H9 (cell line): ENCODE results near the gene TRPM5. TPM values are rescaled to one million over a fixed set of nuclear protein-coding genes. Genes with fewer than 3 reads are reported as not detected.

Experiments
- DNase-seq: peaks from one replicate; pipeline ENCODE4 v3.0.0-alpha.2; 2017
- H2AFZ ChIP-seq: one replicate; pipeline ENCODE4 v1.6.1; 2013; ENCODE audit warnings: mild to moderate bottlenecking, low read length, control low read depth, moderate library complexity
- H2AK5ac ChIP-seq: 2 replicates; pipeline ENCODE4 v1.6.1; 2013; ENCODE audit warnings: low read length, control low read depth, mixed read lengths; ENCODE audit not compliant: insufficient read length
- H2BK120ac ChIP-seq: one replicate; pipeline ENCODE4 v1.6.1; 2013; ENCODE audit warnings: low read depth, mild to moderate bottlenecking, low read length, control low read depth, inconsistent platforms; ENCODE audit not compliant: poor library complexity, severe bottlenecking
- H2BK12ac ChIP-seq: 2 replicates; pipeline ENCODE4 v1.6.1; 2013; ENCODE audit warnings: low read length, control low read depth, mixed read lengths, low read depth; ENCODE audit not compliant: insufficient read length
- H2BK15ac ChIP-seq: 2 replicates; pipeline ENCODE4 v1.6.1; 2013; ENCODE audit warnings: low read depth, low read length, control low read depth
- H2BK20ac ChIP-seq: one replicate; pipeline ENCODE4 v1.6.1; 2013; ENCODE audit warnings: low read depth, mild to moderate bottlenecking, low read length, control low read depth, inconsistent platforms; ENCODE audit not compliant: poor library complexity, severe bottlenecking
- H2BK5ac ChIP-seq: 2 replicates; pipeline ENCODE4 v1.6.1; 2013; ENCODE audit warnings: low read length, control low read depth, mixed read lengths; ENCODE audit not compliant: insufficient read length
- H3K14ac ChIP-seq: 2 replicates; pipeline ENCODE4 v1.6.1; 2013; ENCODE audit warnings: low read length, control low read depth; ENCODE audit not compliant: insufficient read depth
- H3K18ac ChIP-seq: 2 replicates; pipeline ENCODE4 v1.6.1; 2013; ENCODE audit warnings: low read depth, mild to moderate bottlenecking, mixed read lengths, low read length, control low read depth; ENCODE audit not compliant: insufficient read length
- H3K23ac ChIP-seq: 2 replicates; pipeline ENCODE4 v1.6.1; 2013; ENCODE audit warnings: low read length, control low read depth, mixed read lengths, low read depth; ENCODE audit not compliant: insufficient read length
- H3K23me2 ChIP-seq: 2 replicates; pipeline ENCODE4 v1.6.1; 2013; ENCODE audit warnings: low read depth, mild to moderate bottlenecking, mixed read lengths, low read length, control low read depth; ENCODE audit not compliant: insufficient read length, poor library complexity, severe bottlenecking
- H3K27ac ChIP-seq: 2 replicates; pipeline ENCODE4 v1.5.1; 2013; ENCODE audit warnings: low read length, control low read depth, mixed read lengths, low read depth; ENCODE audit not compliant: insufficient read length
- H3K27me3 ChIP-seq: 2 replicates; pipeline ENCODE4 v1.6.1; 2013; ENCODE audit warnings: low read length, control low read depth, inconsistent platforms; ENCODE audit not compliant: insufficient read depth
- H3K4ac ChIP-seq: 2 replicates; pipeline ENCODE4 v1.6.1; 2013; ENCODE audit warnings: low read depth, mild to moderate bottlenecking, control low read depth, inconsistent platforms, low read length, moderate library complexity
- H3K4me1 ChIP-seq: 2 replicates; pipeline ENCODE4 v1.6.1; 2013; ENCODE audit warnings: low read length, control low read depth, inconsistent platforms; ENCODE audit not compliant: insufficient read depth
- H3K4me2 ChIP-seq: 2 replicates; pipeline ENCODE4 v1.6.1; 2013; ENCODE audit warnings: low read length, control low read depth, mixed read lengths; ENCODE audit not compliant: insufficient read length, insufficient read depth
- H3K56ac ChIP-seq: 2 replicates; pipeline ENCODE4 v1.6.1; 2013; ENCODE audit warnings: low read depth, mild to moderate bottlenecking, mixed read lengths, low read length, control low read depth; ENCODE audit not compliant: insufficient read length
- H3K79me1 ChIP-seq: 2 replicates; pipeline ENCODE4 v1.6.1; 2013; ENCODE audit warnings: low read depth, mild to moderate bottlenecking, moderate library complexity, low read length, control low read depth, inconsistent platforms; ENCODE audit not compliant: insufficient read depth, poor library complexity, severe bottlenecking
- H3K79me2 ChIP-seq: 2 replicates; pipeline ENCODE4 v1.6.1; 2013; ENCODE audit warnings: low read length, control low read depth, inconsistent platforms; ENCODE audit not compliant: insufficient read depth
- H3K9ac ChIP-seq: 2 replicates; pipeline ENCODE4 v1.6.1; 2013; ENCODE audit warnings: low read length, control low read depth, mixed read lengths; ENCODE audit not compliant: insufficient read length; ENCODE audit errors: extremely low read depth
- H3K9me3 ChIP-seq: one replicate; pipeline ENCODE4 v1.6.1; 2013; ENCODE audit warnings: low read depth, low read length, inconsistent platforms; ENCODE audit not compliant: control insufficient read depth
- H3T11ph ChIP-seq: one replicate; pipeline ENCODE4 v1.6.1; 2013; ENCODE audit warnings: mild to moderate bottlenecking, low read length, control low read depth, inconsistent platforms
- H4K20me1 ChIP-seq: one replicate; pipeline ENCODE4 v1.6.1; 2013; ENCODE audit not compliant: control insufficient read depth, insufficient read length, insufficient read depth
- H4K5ac ChIP-seq: 2 replicates; pipeline ENCODE4 v1.6.1; 2013; ENCODE audit warnings: low read depth, mild to moderate bottlenecking, mixed read lengths, low read length, control low read depth; ENCODE audit not compliant: insufficient read length
- H4K8ac ChIP-seq: replicated peaks from 2 replicates; pipeline ENCODE4 v1.6.1; 2013; ENCODE audit warnings: low read length, control low read depth, mixed read lengths, low read depth; ENCODE audit not compliant: insufficient read length
- H4K91ac ChIP-seq: 2 replicates; pipeline ENCODE4 v1.6.1; 2013; ENCODE audit warnings: low read depth, mild to moderate bottlenecking, moderate library complexity, mixed read lengths, low read length, control low read depth; ENCODE audit not compliant: insufficient read length
- H3K27ac Mint-ChIP-seq, 3 experiments: 2 replicates in 2 of 3; 3 replicates in 1 of 3; pipeline ENCODE4 v1.8.0; 2020 to 2021; ENCODE audit warnings: mixed read lengths in 3 of 3, mild to moderate bottlenecking in 1 of 3, moderate library complexity in 1 of 3
- H3K27me3 Mint-ChIP-seq: 2 replicates; pipeline ENCODE4 v1.8.0; 2021; ENCODE audit warnings: low read depth, mild to moderate bottlenecking, moderate library complexity, mixed read lengths
- H3K36me3 Mint-ChIP-seq, 3 experiments: 2 replicates in 2 of 3; 3 replicates in 1 of 3; pipeline ENCODE4 v1.8.0; 2020 to 2021; ENCODE audit warnings: low read depth in 3 of 3, mixed read lengths in 3 of 3; ENCODE audit not compliant: insufficient read depth in 1 of 3
- H3K4me1 Mint-ChIP-seq, 2 experiments: 2 replicates each; pipeline ENCODE4 v1.8.0; 2020; ENCODE audit warnings: mixed read lengths in 2 of 2
- H3K4me3 Mint-ChIP-seq, 2 experiments: 2 replicates in 1 of 2; 3 replicates in 1 of 2; pipeline ENCODE4 v1.8.0; 2020 to 2021; ENCODE audit warnings: mild to moderate bottlenecking in 2 of 2, mixed read lengths in 2 of 2, moderate library complexity in 1 of 2
- H3K9me3 Mint-ChIP-seq, 2 experiments: 2 replicates in 1 of 2; 3 replicates in 1 of 2; pipeline ENCODE4 v1.8.0; 2020; ENCODE audit warnings: mild to moderate bottlenecking in 2 of 2, mixed read lengths in 2 of 2, moderate library complexity in 1 of 2
- WGBS: extraction: QIAGEN DNeasy Blood & Tissue Kit; methylation state at CpG from one replicate; pipeline ENCODE4 v1.1.7; 2013; ENCODE audit warnings: missing lambda C conversion rate, low lambda C conversion rate, mixed read lengths; ENCODE audit not compliant: insufficient read length; ENCODE audit errors: extremely low coverage; 5-methylcytosine and 5-hydroxymethylcytosine counted together
- total RNA-seq: library from RNA; stranded (reverse); gene quantifications from 2 replicates; pipeline ENCODE4 v1.2.1, GENCODE V29; 2021
- TF ChIP-seq, protein P1 (sequence below): fragments of 200-600 bp; sonication (generic); conservative IDR thresholded peaks from 3 replicates; pipeline ENCODE4 v1.8.0; 2021; ENCODE audit warnings: antibody characterized with exemption, mild to moderate bottlenecking

The TRPM5 gene
- total RNA-seq, 1 experiment from 2014 or later = 0.09 TPM

- no peak overlapping the region for H3K4me3 Mint-ChIP-seq
- H3K4me1 ChIP-seq = no peaks in the 10 kb centered on the region
- no peak overlapping the region for H4K8ac ChIP-seq
- peaks cover 96% of the 10 kb centered on the region for H3K27me3 Mint-ChIP-seq
- no peak overlapping the region for H2AK5ac ChIP-seq
- H3K56ac ChIP-seq = no peak overlapping the region
- H2BK12ac ChIP-seq = no peak overlapping the region
- H2BK5ac ChIP-seq = no peak overlapping the region
- H4K91ac ChIP-seq = no peak overlapping the region
- peaks cover 11% of the 10 kb centered on the region for H3K9me3 ChIP-seq
- no peak overlapping the region for H3K27ac ChIP-seq
- no peak for DNase-seq
- H3K27ac Mint-ChIP-seq = no peak overlapping the region
- H3K18ac ChIP-seq = no peak overlapping the region
- no peak overlapping the region for H3K23ac ChIP-seq
- H3K36me3 Mint-ChIP-seq = peaks cover 0 to 8% (median 4%) of the 10 kb centered on the region in 3 experiments; a peak in 5 of 7 replicates
- no peaks in the 10 kb centered on the region for H3K23me2 ChIP-seq
- no peaks in the 10 kb centered on the region for H3K79me1 ChIP-seq
- no peak overlapping the region for H2AFZ ChIP-seq
- TF ChIP-seq, protein P1, sequence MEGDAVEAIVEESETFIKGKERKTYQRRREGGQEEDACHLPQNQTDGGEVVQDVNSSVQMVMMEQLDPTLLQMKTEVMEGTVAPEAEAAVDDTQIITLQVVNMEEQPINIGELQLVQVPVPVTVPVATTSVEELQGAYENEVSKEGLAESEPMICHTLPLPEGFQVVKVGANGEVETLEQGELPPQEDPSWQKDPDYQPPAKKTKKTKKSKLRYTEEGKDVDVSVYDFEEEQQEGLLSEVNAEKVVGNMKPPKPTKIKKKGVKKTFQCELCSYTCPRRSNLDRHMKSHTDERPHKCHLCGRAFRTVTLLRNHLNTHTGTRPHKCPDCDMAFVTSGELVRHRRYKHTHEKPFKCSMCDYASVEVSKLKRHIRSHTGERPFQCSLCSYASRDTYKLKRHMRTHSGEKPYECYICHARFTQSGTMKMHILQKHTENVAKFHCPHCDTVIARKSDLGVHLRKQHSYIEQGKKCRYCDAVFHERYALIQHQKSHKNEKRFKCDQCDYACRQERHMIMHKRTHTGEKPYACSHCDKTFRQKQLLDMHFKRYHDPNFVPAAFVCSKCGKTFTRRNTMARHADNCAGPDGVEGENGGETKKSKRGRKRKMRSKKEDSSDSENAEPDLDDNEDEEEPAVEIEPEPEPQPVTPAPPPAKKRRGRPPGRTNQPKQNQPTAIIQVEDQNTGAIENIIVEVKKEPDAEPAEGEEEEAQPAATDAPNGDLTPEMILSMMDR = no peak
- H4K5ac ChIP-seq = no peak overlapping the region
- H3K4ac ChIP-seq = no peak overlapping the region
- no peak overlapping the region for H2BK20ac ChIP-seq
- H2BK120ac ChIP-seq = no peak overlapping the region
- H3K9ac ChIP-seq = no peak overlapping the region
- no peaks in the 10 kb centered on the region for H3K4me1 Mint-ChIP-seq
- H3T11ph ChIP-seq = no peak overlapping the region
- no CpG with 5 or more reads among the region's 16 CpGs for WGBS
- H3K9me3 Mint-ChIP-seq = peaks cover 34 to 51% of the 10 kb centered on the region in 2 experiments
- no peak overlapping the region for H3K14ac ChIP-seq
- no peaks in the 10 kb centered on the region for H3K79me2 ChIP-seq
- H3K4me2 ChIP-seq = no peak overlapping the region
- peaks cover 11% of the 10 kb centered on the region; the same call in 1 of the 2 replicates for H3K27me3 ChIP-seq
- H4K20me1 ChIP-seq = no peaks in the 10 kb centered on the region
- no peak overlapping the region for H2BK15ac ChIP-seq
Observed at GRCh38 chr11:2484576-2485125, 40.3 kb upstream of the TRPM5 start.
